DOHH2 (cell line): Measurements from ENCODE around the gene DYRK2.

Experiments
- CTCF ChIP-seq: fragments of 200-600 bp; sonication (generic); IDR thresholded peaks from one replicate; pipeline ENCODE4 v1.5.1; 2014; ENCODE audit warnings: antibody characterized with exemption, mild to moderate bottlenecking, low read depth, low read length; ENCODE audit not compliant: poor library complexity, severe bottlenecking
- EZH2phosphoT487 ChIP-seq: fragments of 200-600 bp; sonication (generic); IDR thresholded peaks from 2 replicates; pipeline ENCODE4 v1.6.1; 2017; ENCODE audit warnings: borderline replicate concordance, mild to moderate bottlenecking, antibody characterized with exemption, low read length, moderate library complexity, mixed read lengths

GRCh38 chr12:67621112-67621511 lies 27.4 kb upstream of the DYRK2 start:
- TF ChIP-seq EZH2phosphoT487 (no peak), CTCF (no peak)
